Measurements from ENCODE around the gene C1orf210.

GRCh38 chr1:43256675-43257570 lies 28.5 kb downstream of the C1orf210 start:
- no peak for TF ChIP-seq ZNF219 (CRISPR knock-in tag; IDR thresholded peaks at IDR 0.05; ENCODE audit: borderline replicate concordance)
- no peak for TF ChIP-seq FOXJ3 (CRISPR knock-in tag; IDR thresholded peaks at IDR 0.05; ENCODE audit: borderline replicate concordance)
- TF ChIP-seq CTCF (IDR thresholded peaks at IDR 0.05), result no peak
- TF ChIP-seq ATF2 (CRISPR knock-in tag; IDR thresholded peaks at IDR 0.05; ENCODE audit: borderline replicate concordance, low read depth), result no peak
- TF ChIP-seq E2F5 (CRISPR knock-in tag; IDR thresholded peaks at IDR 0.05), result no peak
- no peak for TF ChIP-seq TEAD1 (CRISPR knock-in tag; IDR thresholded peaks at IDR 0.05)
- TF ChIP-seq USF2 (CRISPR knock-in tag; IDR thresholded peaks at IDR 0.05), result no peak
